Ishikawa (cell line): ENCODE data around the gene NXNL1.

ENCODE experiments used
- CEBPB ChIP-seq: IDR thresholded peaks from 2 replicates; pipeline ENCODE4 v1.6.1; 2012
- CREB1 ChIP-seq: IDR thresholded peaks from 2 replicates; pipeline ENCODE4 v1.6.1; 2012; ENCODE audit warnings: low read depth
- EGR1 ChIP-seq: IDR thresholded peaks from 2 replicates; pipeline ENCODE4 v1.6.1; 2012
- EP300 ChIP-seq: IDR thresholded peaks from 2 replicates; pipeline ENCODE4 v1.6.1; 2012; ENCODE audit warnings: borderline replicate concordance
- FOXM1 ChIP-seq: IDR thresholded peaks from 2 replicates; pipeline ENCODE4 v1.6.1; 2012; ENCODE audit warnings: low read depth, borderline replicate concordance
- MAX ChIP-seq: IDR thresholded peaks from 2 replicates; pipeline ENCODE4 v1.6.1; 2012
- NFIC ChIP-seq: IDR thresholded peaks from 2 replicates; pipeline ENCODE4 v1.6.1; 2012
- RAD21 ChIP-seq: IDR thresholded peaks from 2 replicates; pipeline ENCODE4 v1.6.1; 2012; ENCODE audit warnings: low read depth
- REST ChIP-seq: IDR thresholded peaks from 2 replicates; pipeline ENCODE4 v1.6.1; 2012; ENCODE audit warnings: low read depth, mild to moderate bottlenecking
- TAF1 ChIP-seq: IDR thresholded peaks from 2 replicates; pipeline ENCODE4 v1.6.1; 2012; ENCODE audit warnings: low read depth, mild to moderate bottlenecking
- TCF12 ChIP-seq: IDR thresholded peaks from 2 replicates; pipeline ENCODE4 v1.6.1; 2012; ENCODE audit warnings: low read depth
- TEAD4 ChIP-seq: IDR thresholded peaks from 2 replicates; pipeline ENCODE4 v1.6.1; 2012
- USF1 ChIP-seq: IDR thresholded peaks from 2 replicates; pipeline ENCODE4 v1.6.1; 2012
- YY1 ChIP-seq: IDR thresholded peaks from 2 replicates; pipeline ENCODE4 v1.6.1; 2012; ENCODE audit warnings: low read depth
- ZBTB7A ChIP-seq: IDR thresholded peaks from 2 replicates; pipeline ENCODE4 v1.6.1; 2012; ENCODE audit warnings: low read depth

The NXNL1 gene

GRCh38 chr19:17467471-17468301 lies 7.0 kb upstream of the NXNL1 start:
- no peak for TF ChIP-seq REST
- no peak for TF ChIP-seq CEBPB
- TF ChIP-seq TAF1: no peak
- TF ChIP-seq EP300: no peak
- no peak for TF ChIP-seq NFIC
- no peak for TF ChIP-seq MAX
- TF ChIP-seq USF1: no peak
- TF ChIP-seq FOXM1: no peak
- no peak for TF ChIP-seq EGR1
- no peak for TF ChIP-seq TEAD4
- no peak for TF ChIP-seq TCF12
- no peak for TF ChIP-seq CREB1
- TF ChIP-seq ZBTB7A: no peak

- TF ChIP-seq TAF1 (no peak), REST (no peak), YY1 (no peak), RAD21 (no peak), EP300 (no peak), NFIC (no peak), TEAD4 (no peak), MAX (no peak), CREB1 (no peak), EGR1 (no peak)
These were observed 5.7 kb upstream of the NXNL1 start for GRCh38 chr19:17466487-17466850.

GRCh38 chr19:17458970-17459369 lies 1.8 kb downstream of the NXNL1 start:
- TF ChIP-seq EGR1 (0 out of 2 replicates have a peak, but pooled peaks have one; percentile 40), CEBPB (no peak)

- no peak for TF ChIP-seq CEBPB
- no peak for TF ChIP-seq NFIC
- TF ChIP-seq EP300: no peak
- TF ChIP-seq FOXM1: no peak
- TF ChIP-seq REST: no peak
- no peak for TF ChIP-seq TCF12
These were observed 3.1 kb downstream of the NXNL1 start for GRCh38 chr19:17457616-17458015.

GRCh38 chr19:17456127-17456526 lies 4.6 kb downstream of the NXNL1 start:
- TF ChIP-seq YY1: no peak
- TF ChIP-seq RAD21: no peak
- no peak for TF ChIP-seq CREB1
- TF ChIP-seq EGR1: no peak
